ENCODE measurements around the gene TMEM222.

Gene TMEM222

DNA sequence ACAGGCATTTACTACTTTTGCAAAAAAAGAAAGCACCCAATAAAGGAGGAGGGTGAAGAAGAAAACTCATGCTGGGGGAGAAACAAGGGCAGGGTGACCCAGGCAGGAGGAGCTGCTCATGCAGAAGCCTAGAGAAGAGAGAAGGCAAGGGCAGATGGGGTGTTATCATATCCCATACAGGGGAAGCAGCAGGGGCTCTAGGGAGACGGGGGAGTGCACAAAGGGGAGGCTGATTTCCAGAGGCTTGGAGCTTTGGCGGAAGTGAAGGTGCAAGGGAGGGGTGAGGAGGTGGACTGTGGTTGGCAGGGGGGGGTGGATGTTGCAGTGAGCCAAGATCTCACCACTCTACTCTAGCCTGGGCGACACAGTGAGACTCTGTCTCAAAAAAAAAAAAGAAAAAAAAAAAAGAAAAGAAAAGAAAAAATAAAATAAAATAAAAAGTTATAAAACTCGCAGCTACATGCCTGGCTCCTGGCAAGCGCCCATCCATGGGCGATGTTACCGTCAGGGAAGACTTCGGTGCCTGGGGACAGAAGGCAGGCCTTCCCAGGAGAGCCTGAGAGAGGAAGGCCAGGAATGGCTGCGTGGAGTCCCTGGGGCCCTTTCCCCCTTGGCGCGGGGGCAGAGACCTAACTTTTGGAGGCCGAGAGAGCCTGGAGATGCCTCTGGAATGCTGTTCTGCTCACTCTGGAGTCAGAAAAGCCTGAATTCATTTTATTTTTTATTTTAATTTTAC lies 56.0 kb downstream of the TMEM222 start:
- TF ChIP-seq, protein P1, sequence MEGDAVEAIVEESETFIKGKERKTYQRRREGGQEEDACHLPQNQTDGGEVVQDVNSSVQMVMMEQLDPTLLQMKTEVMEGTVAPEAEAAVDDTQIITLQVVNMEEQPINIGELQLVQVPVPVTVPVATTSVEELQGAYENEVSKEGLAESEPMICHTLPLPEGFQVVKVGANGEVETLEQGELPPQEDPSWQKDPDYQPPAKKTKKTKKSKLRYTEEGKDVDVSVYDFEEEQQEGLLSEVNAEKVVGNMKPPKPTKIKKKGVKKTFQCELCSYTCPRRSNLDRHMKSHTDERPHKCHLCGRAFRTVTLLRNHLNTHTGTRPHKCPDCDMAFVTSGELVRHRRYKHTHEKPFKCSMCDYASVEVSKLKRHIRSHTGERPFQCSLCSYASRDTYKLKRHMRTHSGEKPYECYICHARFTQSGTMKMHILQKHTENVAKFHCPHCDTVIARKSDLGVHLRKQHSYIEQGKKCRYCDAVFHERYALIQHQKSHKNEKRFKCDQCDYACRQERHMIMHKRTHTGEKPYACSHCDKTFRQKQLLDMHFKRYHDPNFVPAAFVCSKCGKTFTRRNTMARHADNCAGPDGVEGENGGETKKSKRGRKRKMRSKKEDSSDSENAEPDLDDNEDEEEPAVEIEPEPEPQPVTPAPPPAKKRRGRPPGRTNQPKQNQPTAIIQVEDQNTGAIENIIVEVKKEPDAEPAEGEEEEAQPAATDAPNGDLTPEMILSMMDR (IDR thresholded peaks at IDR 0.05; ENCODE audit: control insufficient read depth, extremely low read depth, insufficient read depth), result no peak
- H3K4me3 ChIP-seq (ENCODE audit: low read depth, low read length), result no peak overlapping the region
- no peak for DNase-seq (ENCODE audit: low read depth)

DNA sequence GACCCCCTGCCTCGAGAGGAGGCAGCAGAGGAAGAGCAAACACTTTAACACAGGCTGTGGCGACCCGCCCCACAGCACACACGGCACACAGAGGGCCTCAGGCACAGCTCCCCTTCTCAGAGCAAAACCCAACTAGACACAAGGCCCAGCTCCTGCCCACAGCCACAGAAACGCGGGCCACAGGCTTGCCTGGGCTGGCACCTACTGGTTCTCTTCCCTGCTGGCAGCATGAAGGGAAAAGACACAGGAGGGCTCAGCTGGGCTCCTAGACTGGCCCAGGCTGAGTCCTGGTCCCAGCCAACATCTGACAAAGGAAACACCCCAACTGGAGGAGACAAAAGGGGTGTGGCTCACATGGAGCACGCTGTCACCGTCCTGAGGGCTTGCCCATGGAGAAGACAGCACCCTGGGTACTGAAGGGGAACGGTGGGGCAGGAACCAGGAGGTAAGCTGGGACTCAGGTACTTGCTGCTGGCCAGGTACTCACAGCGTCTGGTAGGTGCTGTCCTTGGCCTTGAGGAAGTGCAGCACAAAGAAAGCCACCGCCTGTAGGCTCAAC lies 57.7 kb downstream of the TMEM222 start:
- H3K4me3 ChIP-seq (ENCODE audit: low read depth, low read length), result no peak overlapping the region
- TF ChIP-seq, protein P1 (IDR thresholded peaks at IDR 0.05; ENCODE audit: control insufficient read depth, extremely low read depth, insufficient read depth), result no peak
- no peak for DNase-seq (ENCODE audit: low read depth)

DNA sequence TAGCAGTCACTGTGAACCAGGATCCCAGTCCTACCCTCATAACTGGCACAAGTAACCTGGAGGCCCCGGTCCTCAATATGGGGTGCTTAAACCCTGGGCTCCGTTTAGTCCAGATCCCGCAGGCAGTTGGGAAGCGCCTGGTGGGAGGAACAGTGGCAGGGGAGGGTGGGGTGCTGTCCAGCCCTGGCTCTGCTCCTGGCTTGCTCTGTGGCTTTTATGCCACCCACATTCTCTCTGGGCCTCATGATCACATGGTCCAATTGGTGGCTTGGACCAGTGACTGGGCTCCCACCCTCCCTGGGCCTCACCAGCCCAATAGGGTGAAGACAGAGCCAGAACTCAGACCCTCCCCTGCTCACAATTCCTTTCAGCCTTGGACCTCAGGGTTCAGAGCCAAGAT lies 58.3 kb downstream of the TMEM222 start:
- TF ChIP-seq, protein P1 (IDR thresholded peaks at IDR 0.05; ENCODE audit: control insufficient read depth, extremely low read depth, insufficient read depth), result no peak
- DNase-seq (ENCODE audit: low read depth), result no peak
- no peak overlapping the region for H3K4me3 ChIP-seq (ENCODE audit: low read depth, low read length)

DNA sequence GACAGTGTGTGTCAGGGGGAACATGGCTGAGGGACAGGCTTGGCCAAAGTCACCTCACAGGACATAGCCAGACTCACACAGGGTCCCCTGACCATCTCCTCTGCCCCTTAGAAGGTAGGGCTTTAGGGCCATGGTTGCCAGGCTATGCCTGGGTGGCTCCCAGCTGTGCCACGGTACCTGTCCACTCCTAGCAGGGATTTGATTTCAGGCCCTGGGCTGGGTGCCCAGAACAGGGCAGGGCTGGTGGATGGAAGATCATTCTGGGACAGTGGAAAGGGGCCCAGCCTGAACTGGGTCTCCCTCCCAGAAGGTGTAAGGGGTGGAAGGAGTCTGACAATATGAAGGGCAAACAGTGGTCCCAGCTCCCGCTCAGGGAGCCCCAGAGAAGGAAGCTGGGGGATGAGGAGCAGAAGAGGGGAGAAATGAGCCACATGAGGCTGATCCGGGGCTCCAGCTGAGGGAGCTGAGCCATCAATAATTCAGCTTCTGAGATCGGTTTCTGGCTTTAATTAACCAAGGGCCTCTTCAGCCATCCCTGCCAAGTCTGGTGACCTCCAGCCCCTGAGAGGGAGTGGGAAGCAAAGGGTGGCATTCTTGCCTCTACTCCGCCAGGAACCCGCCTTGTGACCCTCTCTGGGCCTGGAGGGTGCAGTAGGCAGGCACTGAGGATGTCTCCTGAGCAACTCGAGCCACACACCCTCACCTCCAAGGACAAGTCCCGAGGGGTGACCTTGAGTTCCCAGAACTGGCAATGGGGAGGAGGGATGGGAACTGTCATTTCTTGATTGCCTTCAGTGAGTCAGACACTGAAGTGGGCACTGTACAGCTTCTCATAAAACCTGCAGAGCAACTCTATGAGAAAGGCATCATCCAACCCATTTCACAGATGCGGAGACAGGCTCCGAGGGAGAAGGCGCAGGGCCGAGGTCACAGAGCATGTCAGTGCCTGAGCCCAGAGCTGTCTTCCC lies 59.1 kb downstream of the TMEM222 start:
- DNase-seq (ENCODE audit: low read depth), result no peak
- no peak overlapping the region for H3K4me3 ChIP-seq (ENCODE audit: low read depth, low read length)
- TF ChIP-seq, protein P1 (IDR thresholded peaks at IDR 0.05; ENCODE audit: control insufficient read depth, extremely low read depth, insufficient read depth), result no peak

DNA sequence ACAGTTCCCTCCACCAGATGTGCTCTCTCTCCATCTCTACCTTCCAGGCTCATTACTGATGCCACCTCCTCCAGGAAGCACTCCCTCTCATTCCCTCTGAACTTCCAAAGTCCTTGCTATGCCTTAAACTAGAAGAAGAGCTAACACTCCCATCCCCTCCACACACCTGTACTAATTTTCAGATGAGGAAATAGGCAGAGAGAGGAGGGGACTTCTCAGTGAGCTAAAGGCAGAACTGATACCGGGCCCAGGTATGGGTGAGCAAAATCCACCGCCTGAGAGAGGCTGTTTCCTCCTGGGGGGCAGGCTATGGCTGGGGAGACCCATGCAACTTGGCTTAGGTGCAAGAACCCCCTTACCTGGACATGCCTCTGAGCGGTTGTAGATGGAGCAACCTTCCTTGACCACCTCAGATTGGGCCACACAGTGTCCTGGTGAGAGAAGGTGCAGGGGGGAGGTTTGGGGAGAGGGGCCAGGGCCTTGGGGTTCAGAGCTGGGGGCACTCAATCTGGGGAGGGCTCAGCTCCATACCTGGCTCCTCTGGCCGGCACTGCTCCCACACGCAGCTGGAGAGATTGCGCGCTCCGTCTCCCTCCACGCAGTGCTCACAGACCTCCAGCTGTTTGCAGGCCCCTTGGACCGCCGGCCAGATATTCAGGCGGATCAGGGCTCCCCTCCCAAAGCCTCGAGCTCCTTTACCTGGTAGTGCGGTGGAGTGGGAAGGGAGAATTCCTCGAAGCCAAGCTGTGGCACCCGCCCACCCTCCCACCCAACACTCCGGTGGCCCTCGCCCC lies 60.2 kb downstream of the TMEM222 start:
- H3K4me3 ChIP-seq (ENCODE audit: low read depth, low read length), result no peak overlapping the region
- TF ChIP-seq, protein P1 (IDR thresholded peaks at IDR 0.05; ENCODE audit: control insufficient read depth, extremely low read depth, insufficient read depth), result no peak

DNA sequence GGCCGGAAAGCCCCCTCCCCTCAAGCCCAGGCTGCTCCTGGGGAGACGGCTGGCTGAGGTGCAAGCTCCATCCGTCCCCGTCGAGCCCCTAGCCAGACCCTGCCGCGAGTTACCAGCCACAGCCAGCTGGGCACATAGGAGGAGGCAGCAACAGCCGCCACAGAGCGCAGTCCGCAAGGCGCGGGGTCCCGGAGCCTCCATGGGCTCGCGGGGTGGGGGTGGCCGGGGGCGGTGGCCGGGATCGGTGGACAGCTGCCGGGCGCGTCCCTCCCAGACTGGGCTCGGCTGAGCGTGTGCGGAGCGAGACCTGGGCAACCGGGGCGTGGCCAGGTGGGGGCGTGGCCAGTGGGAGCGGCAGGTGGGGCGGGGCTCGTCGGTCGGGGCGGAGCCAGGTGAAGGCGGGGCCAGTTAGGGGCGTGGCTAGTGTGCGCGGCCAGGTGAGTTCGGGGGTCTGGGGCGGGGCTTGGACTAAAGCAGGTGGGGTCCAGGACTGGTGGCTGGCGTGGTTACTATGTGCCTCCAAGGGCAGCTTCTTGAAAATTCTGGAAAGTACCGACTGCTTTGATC lies 61.2 kb downstream of the TMEM222 start, which contains the start of gene CD164L2:
TSS of gene CD164L2 (minus strand) at position 295 of the 567 bp plus-strand sequence. CDS start at position 201, 94 bp downstream.
- H3K4me3 ChIP-seq (ENCODE audit: low read depth, low read length), result peak within 1 kb of the TSS; percentile 51
- DNase-seq (ENCODE audit: low read depth), result no peak
- TF ChIP-seq, protein P1 (IDR thresholded peaks at IDR 0.05; ENCODE audit: control insufficient read depth, extremely low read depth, insufficient read depth), result no peak

More for the DNA sequence above, 60.2 kb downstream of the TMEM222 start:
- DNase-seq (ENCODE audit: low read depth), result no peak

All from LNCaP clone FGC (cell line).